ENCODE data around the gene NMRK2. TPM values are rescaled to one million over a fixed set of nuclear protein-coding genes. Genes with fewer than 3 reads are reported as not detected.

Gene NMRK2
- total RNA-seq, 1 donor from 2014 or later, result 0.65 TPM

DNA sequence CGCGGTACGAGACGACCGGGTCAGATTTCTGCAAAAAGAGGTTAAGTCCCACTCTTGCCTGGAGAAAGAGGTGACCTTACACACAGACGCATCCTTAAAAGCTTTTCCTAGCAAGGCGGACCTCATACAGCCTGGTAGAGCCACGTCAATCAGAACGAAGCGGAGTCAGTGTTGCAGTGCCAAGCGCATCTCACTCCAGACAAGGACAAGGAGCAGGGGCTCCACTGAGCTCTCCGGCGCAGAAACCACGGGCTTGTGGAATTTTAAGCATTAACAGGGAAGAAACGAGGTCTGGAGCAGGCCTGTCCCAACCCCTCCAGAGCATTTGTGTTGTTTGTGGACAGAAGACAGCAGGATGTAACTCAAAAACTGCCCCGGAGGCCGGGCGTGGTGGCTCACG is 45.3 kb downstream of the NMRK2 start:
- no peak for DNase-seq (ENCODE audit: extremely low spot score, unreplicated experiment)
- H3K4me1 Mint-ChIP-seq (ENCODE audit: unreplicated experiment), result peaks cover 10% of the 10 kb centered on the region
- TF ChIP-seq, protein P1, sequence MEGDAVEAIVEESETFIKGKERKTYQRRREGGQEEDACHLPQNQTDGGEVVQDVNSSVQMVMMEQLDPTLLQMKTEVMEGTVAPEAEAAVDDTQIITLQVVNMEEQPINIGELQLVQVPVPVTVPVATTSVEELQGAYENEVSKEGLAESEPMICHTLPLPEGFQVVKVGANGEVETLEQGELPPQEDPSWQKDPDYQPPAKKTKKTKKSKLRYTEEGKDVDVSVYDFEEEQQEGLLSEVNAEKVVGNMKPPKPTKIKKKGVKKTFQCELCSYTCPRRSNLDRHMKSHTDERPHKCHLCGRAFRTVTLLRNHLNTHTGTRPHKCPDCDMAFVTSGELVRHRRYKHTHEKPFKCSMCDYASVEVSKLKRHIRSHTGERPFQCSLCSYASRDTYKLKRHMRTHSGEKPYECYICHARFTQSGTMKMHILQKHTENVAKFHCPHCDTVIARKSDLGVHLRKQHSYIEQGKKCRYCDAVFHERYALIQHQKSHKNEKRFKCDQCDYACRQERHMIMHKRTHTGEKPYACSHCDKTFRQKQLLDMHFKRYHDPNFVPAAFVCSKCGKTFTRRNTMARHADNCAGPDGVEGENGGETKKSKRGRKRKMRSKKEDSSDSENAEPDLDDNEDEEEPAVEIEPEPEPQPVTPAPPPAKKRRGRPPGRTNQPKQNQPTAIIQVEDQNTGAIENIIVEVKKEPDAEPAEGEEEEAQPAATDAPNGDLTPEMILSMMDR (conservative IDR thresholded peaks at IDR 0.05), result no peak
- H3K9me3 Mint-ChIP-seq, result no peaks in the 10 kb centered on the region
- H3K27ac Mint-ChIP-seq, result peak overlapping the region; percentile 66
- H3K36me3 Mint-ChIP-seq, result peaks cover 18% of the 10 kb centered on the region
- no peaks in the 10 kb centered on the region for H3K27me3 Mint-ChIP-seq
- H3K4me3 Mint-ChIP-seq, result no peak overlapping the region

DNA sequence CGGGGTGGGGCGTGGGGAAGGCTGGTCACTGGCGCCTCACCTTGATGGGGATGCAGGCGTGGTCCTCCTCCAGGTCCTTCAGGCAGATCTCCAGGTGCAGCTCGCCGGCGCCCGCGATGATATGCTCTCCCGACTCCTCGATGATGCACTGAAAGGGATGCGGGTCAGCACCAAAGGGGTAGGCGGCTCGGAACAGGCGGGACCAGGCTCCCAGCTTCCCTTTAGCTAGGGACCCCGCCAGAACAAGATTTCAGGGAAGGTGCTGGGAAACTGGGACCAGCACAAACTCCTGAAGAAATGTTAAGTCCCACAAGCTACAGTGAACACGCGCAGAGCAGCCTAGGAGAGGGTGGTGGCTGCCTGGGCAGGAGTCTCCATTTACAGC is 46.4 kb downstream of the NMRK2 start:
- no peak for DNase-seq (ENCODE audit: extremely low spot score, unreplicated experiment)
- no peaks in the 10 kb centered on the region for H3K27me3 Mint-ChIP-seq
- H3K9me3 Mint-ChIP-seq, result no peaks in the 10 kb centered on the region
- TF ChIP-seq, protein P1 (conservative IDR thresholded peaks at IDR 0.05), result no peak
- H3K4me1 Mint-ChIP-seq (ENCODE audit: unreplicated experiment), result peaks cover 21% of the 10 kb centered on the region
- H3K27ac Mint-ChIP-seq, result peak overlapping the region; percentile 73
- peaks cover 28% of the 10 kb centered on the region for H3K36me3 Mint-ChIP-seq
- H3K4me3 Mint-ChIP-seq, result no peak overlapping the region

DNA sequence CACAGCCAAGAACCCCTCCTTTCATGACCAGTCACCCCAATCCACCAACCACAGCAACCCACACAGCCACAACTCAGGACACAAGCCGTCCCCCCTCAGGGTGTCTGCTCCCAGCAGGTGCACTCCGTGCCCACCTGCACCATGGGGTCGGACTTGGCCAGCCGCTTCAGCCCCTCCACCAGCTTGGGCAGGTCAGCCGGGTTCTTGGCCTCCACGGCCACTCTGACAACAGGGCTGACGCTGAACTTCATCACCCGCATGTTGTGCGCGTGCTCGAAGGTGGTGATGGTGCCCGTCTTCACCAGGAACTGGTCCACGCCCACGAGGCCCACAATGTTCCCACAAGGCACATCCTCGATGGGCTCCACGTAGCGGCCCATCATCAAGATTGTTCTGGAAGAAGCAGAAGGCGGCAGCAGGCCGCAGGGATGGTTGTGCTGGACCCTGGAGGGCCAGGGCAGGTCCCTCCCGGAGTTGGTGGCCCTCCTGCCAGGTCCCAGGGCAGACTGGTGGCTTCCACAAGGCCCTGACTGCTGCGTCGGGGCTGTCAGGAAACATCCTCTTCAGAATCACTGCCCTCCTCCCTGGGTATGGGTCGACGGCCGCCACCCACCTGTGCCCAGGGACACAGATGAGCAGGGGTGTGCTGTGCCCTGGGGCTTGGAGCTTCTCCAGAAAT is 46.9 kb downstream of the NMRK2 start:
- TF ChIP-seq, protein P1 (conservative IDR thresholded peaks at IDR 0.05), result no peak
- Mint-ChIP-seq H3K4me1 (ENCODE audit: unreplicated experiment) (peaks cover 21% of the 10 kb centered on the region), H3K27ac (peak overlapping the region; percentile 73), H3K4me3 (no peak overlapping the region), H3K9me3 (no peaks in the 10 kb centered on the region), H3K27me3 (peaks cover 2% of the 10 kb centered on the region), H3K36me3 (peaks cover 34% of the 10 kb centered on the region)
- DNase-seq (ENCODE audit: extremely low spot score, unreplicated experiment), result no peak

DNA sequence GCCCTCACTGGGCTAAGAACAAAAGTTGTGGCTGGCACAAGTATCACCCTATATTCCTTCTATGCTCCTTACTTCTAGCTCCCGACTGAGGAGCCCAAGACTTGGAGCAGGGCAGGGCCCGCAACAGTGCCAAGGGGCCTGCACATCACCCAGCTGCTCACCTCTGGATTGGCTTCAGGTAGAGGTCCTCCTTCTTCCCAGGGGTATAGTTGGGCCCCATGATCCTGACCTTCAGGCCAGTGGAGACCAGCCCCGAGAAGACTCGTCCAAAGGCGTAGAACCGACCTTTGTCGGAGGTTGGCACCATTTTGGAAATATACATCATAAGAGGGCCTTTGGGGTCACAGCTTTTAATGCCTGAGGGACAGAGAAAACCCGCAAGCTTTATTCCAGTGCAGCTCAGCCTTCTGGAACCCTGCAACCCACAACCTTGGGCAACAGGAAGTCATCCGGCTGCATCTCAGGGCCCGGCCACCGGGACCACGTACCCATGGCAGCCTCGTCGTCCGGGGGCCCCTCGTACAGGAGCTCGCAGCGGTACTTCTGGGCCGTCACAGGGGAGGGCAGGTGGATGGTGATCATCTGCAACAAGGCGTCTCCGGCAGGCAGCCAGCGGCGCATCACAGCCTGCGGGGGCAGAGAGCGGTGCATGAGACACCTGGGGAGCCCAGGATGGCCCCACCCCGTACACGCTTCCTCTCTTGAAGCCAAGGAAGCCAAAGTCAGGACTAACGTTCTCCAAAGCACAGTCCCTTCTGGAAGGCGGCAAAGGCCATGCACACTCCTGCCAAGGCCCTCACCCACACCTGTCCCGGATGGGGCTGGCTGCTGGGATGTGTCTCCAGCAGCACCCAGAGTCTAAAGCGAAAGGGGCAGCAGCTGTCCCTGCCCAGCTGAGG is 47.7 kb downstream of the NMRK2 start:
- TF ChIP-seq, protein P1 (conservative IDR thresholded peaks at IDR 0.05), result no peak
- H3K4me3 Mint-ChIP-seq, result no peak overlapping the region
- no peaks in the 10 kb centered on the region for H3K9me3 Mint-ChIP-seq
- peaks cover 23% of the 10 kb centered on the region for H3K4me1 Mint-ChIP-seq (ENCODE audit: unreplicated experiment)
- H3K27me3 Mint-ChIP-seq, result peaks cover 3% of the 10 kb centered on the region
- no peak overlapping the region for H3K27ac Mint-ChIP-seq
- no peak for DNase-seq (ENCODE audit: extremely low spot score, unreplicated experiment)
- H3K36me3 Mint-ChIP-seq, result peaks cover 33% of the 10 kb centered on the region

DNA sequence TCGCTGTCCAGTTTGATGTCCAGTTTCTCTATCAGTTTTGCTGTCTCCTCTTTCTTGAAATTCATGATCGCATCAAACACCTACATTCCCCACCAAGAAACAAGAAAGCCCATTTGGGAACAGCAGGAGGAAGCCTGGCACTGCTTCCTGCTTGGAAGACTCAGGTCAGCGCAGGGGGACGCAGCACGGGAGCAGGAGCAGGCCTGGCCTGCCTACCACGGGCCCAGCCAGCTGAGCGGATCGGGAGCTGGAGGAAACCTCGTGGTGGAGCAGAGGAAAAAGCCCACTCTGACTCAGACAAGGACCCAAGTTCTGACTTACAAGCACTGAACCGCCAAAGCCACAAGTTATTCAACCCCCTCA is 48.5 kb downstream of the NMRK2 start:
- peaks cover 31% of the 10 kb centered on the region for H3K36me3 Mint-ChIP-seq
- H3K4me3 Mint-ChIP-seq, result peak overlapping the region; percentile 60
- DNase-seq (ENCODE audit: extremely low spot score, unreplicated experiment), result no peak
- H3K27me3 Mint-ChIP-seq, result peaks cover 3% of the 10 kb centered on the region
- H3K4me1 Mint-ChIP-seq (ENCODE audit: unreplicated experiment), result peaks cover 30% of the 10 kb centered on the region
- TF ChIP-seq, protein P1 (conservative IDR thresholded peaks at IDR 0.05), result no peak
- no peaks in the 10 kb centered on the region for H3K9me3 Mint-ChIP-seq
- peak overlapping the region; percentile 75 for H3K27ac Mint-ChIP-seq

Measured in type B pancreatic cell (in vitro differentiated cells).